ENCODE results near the gene SSR4.

- TF ChIP-seq, protein P1, sequence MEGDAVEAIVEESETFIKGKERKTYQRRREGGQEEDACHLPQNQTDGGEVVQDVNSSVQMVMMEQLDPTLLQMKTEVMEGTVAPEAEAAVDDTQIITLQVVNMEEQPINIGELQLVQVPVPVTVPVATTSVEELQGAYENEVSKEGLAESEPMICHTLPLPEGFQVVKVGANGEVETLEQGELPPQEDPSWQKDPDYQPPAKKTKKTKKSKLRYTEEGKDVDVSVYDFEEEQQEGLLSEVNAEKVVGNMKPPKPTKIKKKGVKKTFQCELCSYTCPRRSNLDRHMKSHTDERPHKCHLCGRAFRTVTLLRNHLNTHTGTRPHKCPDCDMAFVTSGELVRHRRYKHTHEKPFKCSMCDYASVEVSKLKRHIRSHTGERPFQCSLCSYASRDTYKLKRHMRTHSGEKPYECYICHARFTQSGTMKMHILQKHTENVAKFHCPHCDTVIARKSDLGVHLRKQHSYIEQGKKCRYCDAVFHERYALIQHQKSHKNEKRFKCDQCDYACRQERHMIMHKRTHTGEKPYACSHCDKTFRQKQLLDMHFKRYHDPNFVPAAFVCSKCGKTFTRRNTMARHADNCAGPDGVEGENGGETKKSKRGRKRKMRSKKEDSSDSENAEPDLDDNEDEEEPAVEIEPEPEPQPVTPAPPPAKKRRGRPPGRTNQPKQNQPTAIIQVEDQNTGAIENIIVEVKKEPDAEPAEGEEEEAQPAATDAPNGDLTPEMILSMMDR (optimal IDR thresholded peaks at IDR 0.05 in 1 of 3, IDR thresholded peaks at IDR 0.05 in 1 of 3, conservative IDR thresholded peaks at IDR 0.05 in 1 of 3; ENCODE audit: extremely low read depth in 1 of 3, insufficient read depth in 2 of 3, low read length in 3 of 3), result no peak
- TF ChIP-seq EZH2 (IDR thresholded peaks at IDR 0.05; ENCODE audit: low read length), result no peak
These were observed 18.7 kb downstream of the SSR4 start for GRCh38 chrX:153813161-153813560.
